HCT116 (cell line): Measurements from ENCODE around the gene NINJ1. TPM values are rescaled to one million over a fixed set of nuclear protein-coding genes. Genes with fewer than 3 reads are reported as not detected.

Source experiments
- ATAC-seq: fragments of 200-7000 bp; cut with Tn5 transposase; 2 replicates; pipeline ENCODE4 v1.9.1; 2020; ENCODE audit warnings: mild to moderate bottlenecking, moderate library complexity
- BruUV-seq: library from RNA; stranded (reverse); fragments of 400-500 nt; replicated peaks from 2 replicates; lab custom pipeline; 2021; lab: Mats Ljungman, UMichigan
- CTCF ChIA-PET: fragments of 300-600 bp; sonication (Branson Sonifier 250); formaldehyde crosslinking; loops from one replicate; lab custom pipeline; 2021; ENCODE audit warnings: antibody characterized with exemption; lab: Charles Lee
- POLR2A ChIA-PET: fragments of 300-600, 350-600 bp; sonication (Branson Sonifier 250); formaldehyde crosslinking; loops from one replicate; lab custom pipeline; 2021; ENCODE audit warnings: antibody characterized with exemption; lab: Charles Lee
- RAD21 ChIA-PET, 2 experiments: fragments of 300-600 bp; sonication (Branson Sonifier 250); formaldehyde crosslinking; loops; one replicate each; lab custom pipeline; 2023; ENCODE audit warnings: low total read pairs in 2 of 2; ENCODE audit not compliant: uncharacterized antibody in 2 of 2, unreplicated experiment in 2 of 2, low non-redundant PET in 1 of 2; lab: Charles Lee
- DNase-seq: peaks from one replicate; pipeline ENCODE4 v3.0.0-alpha.2; 2010; ENCODE audit warnings: low read depth, low spot score
- H2AFZ ChIP-seq: fragments of 200-600 bp; shearing (Covaris generic), sonication (generic); 2 replicates; pipeline ENCODE4 v1.6.1; 2017; ENCODE audit warnings: low read depth, mixed run types, mixed read lengths, antibody characterized with exemption, low read length; ENCODE audit not compliant: poor library complexity, severe bottlenecking
- H3K27ac ChIP-seq: 2 replicates; pipeline ENCODE4 v1.5.1; 2012; ENCODE audit warnings: low read depth, low read length
- H3K27me3 ChIP-seq: fragments of 200-600 bp; sonication (generic); 2 replicates; pipeline ENCODE4 v1.6.1; 2016; ENCODE audit warnings: mixed run types, low read length, mixed read lengths; ENCODE audit not compliant: insufficient read depth
- H3K36me3 ChIP-seq, 2 experiments: fragments of 200-500 bp in 1 of 2; fragments of 200-600 bp in 1 of 2; sonication (Bioruptor generic) in 1 of 2; sonication (generic) in 1 of 2; 2 replicates each; pipeline versions ENCODE4 v1.5.1 to v1.6.1; 2014 to 2016; ENCODE audit warnings: low read length in 2 of 2, inconsistent platforms in 1 of 2, mixed read lengths in 1 of 2, mixed run types in 1 of 2; ENCODE audit not compliant: insufficient read depth in 2 of 2, control insufficient read depth in 1 of 2
- H3K4me1 ChIP-seq, 2 experiments: fragments of 200-600 bp in 1 of 2; sonication (generic) in 1 of 2; 2 replicates each; pipeline versions ENCODE4 v1.5.1 to v1.6.1; 2012 to 2017; ENCODE audit warnings: low read length in 2 of 2, inconsistent platforms in 1 of 2, mild to moderate bottlenecking in 1 of 2, mixed read lengths in 1 of 2, mixed run types in 1 of 2, moderate library complexity in 1 of 2; ENCODE audit not compliant: insufficient read depth in 2 of 2, control insufficient read depth in 1 of 2
- H3K4me2 ChIP-seq: fragments of 200-600 bp; sonication (generic); 2 replicates; pipeline ENCODE4 v1.6.1; 2017; ENCODE audit warnings: mixed run types, low read length, mixed read lengths
- H3K4me3 ChIP-seq, 2 experiments: fragments of 200-600 bp in 1 of 2; sonication (generic) in 1 of 2; replicated peaks in 1 of 2; 2 replicates each; pipeline ENCODE4 v1.5.1; 2011 to 2016; ENCODE audit warnings: low read length in 2 of 2, control low read depth in 1 of 2, low read depth in 1 of 2, mild to moderate bottlenecking in 1 of 2, mixed read lengths in 1 of 2, mixed run types in 1 of 2
- H3K79me2 ChIP-seq: fragments of 200-600 bp; sonication (generic); 2 replicates; pipeline ENCODE4 v1.6.1; 2017; ENCODE audit warnings: mild to moderate bottlenecking, mixed run types, low read length, moderate library complexity, mixed read lengths; ENCODE audit not compliant: insufficient read depth
- H3K9ac ChIP-seq: fragments of 200-600 bp; sonication (generic); 2 replicates; pipeline ENCODE4 v1.6.1; 2016; ENCODE audit warnings: low read length, mixed read lengths
- H3K9me2 ChIP-seq: fragments of 200-600 bp; sonication (generic), shearing (Covaris generic); 2 replicates; pipeline ENCODE4 v1.6.1; 2017; ENCODE audit warnings: mixed run types, mild to moderate bottlenecking, moderate library complexity; ENCODE audit not compliant: insufficient read depth
- H3K9me3 ChIP-seq, 2 experiments: fragments of 200-500 bp in 1 of 2; fragments of 200-600 bp in 1 of 2; sonication (Bioruptor generic) in 1 of 2; sonication (generic) in 1 of 2; 2 replicates each; pipeline ENCODE4 v1.6.1; 2014 to 2017; ENCODE audit warnings: low read length in 2 of 2, mixed read lengths in 2 of 2, inconsistent platforms in 1 of 2, low read depth in 1 of 2, mild to moderate bottlenecking in 1 of 2, mixed run types in 1 of 2, moderate library complexity in 1 of 2; ENCODE audit not compliant: control insufficient read depth in 1 of 2, insufficient read depth in 1 of 2
- H4K20me1 ChIP-seq: fragments of 200-600 bp; sonication (generic), shearing (Covaris generic); 2 replicates; pipeline ENCODE4 v1.6.1; 2017; ENCODE audit warnings: mixed run types, mild to moderate bottlenecking, moderate library complexity; ENCODE audit not compliant: insufficient read depth
- ATF3 ChIP-seq: IDR thresholded peaks from 2 replicates; pipeline ENCODE4 v1.6.1; 2012
- CBX3 ChIP-seq: IDR thresholded peaks from 2 replicates; pipeline ENCODE4 v1.6.1; 2012; ENCODE audit warnings: low read depth
- JUND ChIP-seq: IDR thresholded peaks from 2 replicates; pipeline ENCODE4 v1.6.1; 2012
- MAX ChIP-seq: IDR thresholded peaks from 2 replicates; pipeline ENCODE4 v1.6.1; 2012
- POLR2A ChIP-seq: IDR thresholded peaks from 2 replicates; pipeline ENCODE4 v1.7.0; 2011; ENCODE audit warnings: borderline replicate concordance; ENCODE audit not compliant: insufficient read depth, insufficient read length; ENCODE audit errors: extremely low read depth
- RAD21 ChIP-seq: IDR thresholded peaks from 2 replicates; pipeline ENCODE4 v1.6.1; 2012; ENCODE audit warnings: low read depth, mild to moderate bottlenecking
- REST ChIP-seq: IDR thresholded peaks from 2 replicates; pipeline ENCODE4 v1.6.1; 2012; ENCODE audit warnings: low read depth
- SP1 ChIP-seq: IDR thresholded peaks from 2 replicates; pipeline ENCODE4 v1.6.1; 2012; ENCODE audit warnings: low read depth
- SRF ChIP-seq: IDR thresholded peaks from 2 replicates; pipeline ENCODE4 v1.6.1; 2012; ENCODE audit warnings: low read depth
- ZNF274 ChIP-seq: fragments of 200-500 bp; sonication (Bioruptor generic); IDR thresholded peaks from 2 replicates; pipeline ENCODE4 v1.6.1; 2014; ENCODE audit warnings: mild to moderate bottlenecking, low read depth, low read length, inconsistent platforms
- intact Hi-C: fragments of 100-400 bp; cut with micrococcal nuclease; formaldehyde crosslinking; loops from 2 replicates; pipeline ENCODE4 v1.10.0; 2022
- total RNA-seq: library from RNA; stranded (reverse); gene quantifications from one replicate; pipeline ENCODE4 v1.2.1, GENCODE V29; 2021; ENCODE audit not compliant: unreplicated experiment

NINJ1 gene
- total RNA-seq, 1 experiment from 2014 or later: 34.4 TPM

GRCh38 chr9:93178851-93179786 lies 45.1 kb upstream of the NINJ1 start:
- Histone ChIP-seq H3K27ac (no peak overlapping the region), H2AFZ (no peak overlapping the region), H4K20me1 (no peaks in the 10 kb centered on the region), H3K9ac (no peak overlapping the region), H3K27me3 (no peaks in the 10 kb centered on the region), H3K4me2 (no peak overlapping the region), H3K9me3 (no peaks in the 10 kb centered on the region), H3K36me3 (no peaks in the 10 kb centered on the region), H3K9me2 (no peaks in the 10 kb centered on the region), H3K4me1 (peaks cover 5 to 9% of the 10 kb centered on the region in 2 experiments), H3K4me3 (no peak overlapping the region), H3K79me2 (no peaks in the 10 kb centered on the region)
- CTCF ChIA-PET: interaction anchor here (0.6 kb wide), 1 partner anchor 387 kb away, joined by 3 read pairs; no protein-coding TSS in a partner anchor
- DNase-seq: no peak
- RAD21 ChIA-PET: no interaction called here
- no peak for ATAC-seq
- TF ChIP-seq POLR2A (no peak), SRF (no peak), MAX (no peak), ATF3 (no peak)
- POLR2A ChIA-PET: no interaction called here
- BruUV-seq: no TSS peak
- intact Hi-C loops: no loop called here

- no TSS peak for BruUV-seq
- no peak overlapping the region for H2AFZ ChIP-seq
- H3K4me1 ChIP-seq: peaks cover 0 to 3% of the 10 kb centered on the region in 2 experiments; a peak in 1 of 4 replicates
- intact Hi-C loops: no loop called here
- TF ChIP-seq ZNF274 (no peak), RAD21 (no peak), JUND (no peak), REST (no peak), CBX3 (no peak), SP1 (no peak)
- no peak overlapping the region for H3K4me3 ChIP-seq
- RAD21 ChIA-PET: no interaction called here
- no peak overlapping the region for H3K4me2 ChIP-seq
- no peaks in the 10 kb centered on the region for H3K36me3 ChIP-seq
- CTCF ChIA-PET: no interaction called here
- H3K79me2 ChIP-seq: no peaks in the 10 kb centered on the region
- POLR2A ChIA-PET: no interaction called here
- no peaks in the 10 kb centered on the region for H4K20me1 ChIP-seq
- no peak overlapping the region for H3K9ac ChIP-seq
- H3K9me2 ChIP-seq: no peaks in the 10 kb centered on the region
- no peak for DNase-seq
- no peaks in the 10 kb centered on the region for H3K27me3 ChIP-seq
- H3K27ac ChIP-seq: no peak overlapping the region
- no peak for ATAC-seq
- no peaks in the 10 kb centered on the region for H3K9me3 ChIP-seq
These were observed 43.6 kb upstream of the NINJ1 start for GRCh38 chr9:93177676-93178075.
